ENCODE data around the gene RFTN2.
"Not testable (repeated sequence)": the region's sequence is repeated elsewhere in the genome, so short reads cannot be mapped to it uniquely, and the experiment has no call there.

The RFTN2 gene

GRCh38 chr2:197641666-197642065 is 33.7 kb downstream of the RFTN2 start:
- no peak for DNase-seq
- Histone ChIP-seq H3K27me3 (replicated peaks) (no peaks in the 10 kb centered on the region), H3K4me3 (ENCODE audit: low read depth, low read length) (no peak overlapping the region), H3K36me3 (replicated peaks) (no peaks in the 10 kb centered on the region), H3K27ac (no peak overlapping the region)
- in situ Hi-C loops (cut with HindIII; ENCODE audit: low pct_ligation_motif_present, low sequenced_read_pairs), result no loop called here
- no peak for TF ChIP-seq CTCF (IDR thresholded peaks at IDR 0.05; ENCODE audit: low read depth, low read length, missing control alignments)

GRCh38 chr2:197640571-197641122 is 34.7 kb downstream of the RFTN2 start:
- in situ Hi-C loops (cut with HindIII; ENCODE audit: low pct_ligation_motif_present, low sequenced_read_pairs), result not testable (repeated sequence)

DNA sequence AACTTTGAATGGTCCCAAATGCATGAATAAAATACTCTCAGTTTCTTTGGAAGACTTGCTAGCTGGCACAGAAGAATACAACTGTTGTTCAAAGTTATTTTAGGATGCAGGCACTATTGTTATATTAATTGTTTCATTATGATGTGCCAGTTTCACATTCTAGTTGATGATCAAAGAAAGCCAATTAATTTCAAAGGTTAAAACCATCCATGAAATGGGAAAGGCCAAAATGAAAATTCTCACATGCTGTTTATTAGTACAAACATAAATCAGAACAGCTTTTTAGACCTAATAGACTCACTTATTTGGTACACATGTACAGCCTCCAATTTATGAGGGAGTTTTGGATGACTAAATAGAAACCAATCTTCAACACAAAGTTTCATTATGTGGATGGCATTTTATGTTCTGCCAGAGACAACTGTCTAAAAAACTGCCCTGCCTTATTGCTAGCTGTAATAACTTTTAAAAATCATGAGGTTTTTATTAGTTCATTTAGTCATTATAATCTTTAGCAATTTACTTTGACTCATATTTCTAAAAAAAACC is 42.2 kb downstream of the RFTN2 start:
- in situ Hi-C loops (cut with HindIII; ENCODE audit: low pct_ligation_motif_present, low sequenced_read_pairs), result no loop called here
- H3K4me3 ChIP-seq (ENCODE audit: low read depth, low read length), result no peak overlapping the region
- H3K27me3 ChIP-seq (replicated peaks), result no peaks in the 10 kb centered on the region
- no peak for DNase-seq
- no peaks in the 10 kb centered on the region for H3K36me3 ChIP-seq (replicated peaks)
- H3K27ac ChIP-seq, result no peak overlapping the region
- no peak for TF ChIP-seq CTCF (IDR thresholded peaks at IDR 0.05; ENCODE audit: low read depth, low read length, missing control alignments)

More at GRCh38 chr2:197640571-197641122, 34.7 kb downstream of the RFTN2 start:
- H3K4me3 ChIP-seq (ENCODE audit: low read depth, low read length); H3K27ac ChIP-seq; H3K27me3 ChIP-seq (replicated peaks); H3K36me3 ChIP-seq (replicated peaks); DNase-seq: not testable (repeated sequence)

- TF ChIP-seq CTCF (IDR thresholded peaks at IDR 0.05; ENCODE audit: low read depth, low read length, missing control alignments), result no peak
- H3K4me3 ChIP-seq (ENCODE audit: low read depth, low read length), result no peak overlapping the region
- H3K27ac ChIP-seq, result no peak overlapping the region
- in situ Hi-C loops (cut with HindIII; ENCODE audit: low pct_ligation_motif_present, low sequenced_read_pairs), result no loop called here
- no peaks in the 10 kb centered on the region for H3K27me3 ChIP-seq (replicated peaks)
- H3K36me3 ChIP-seq (replicated peaks), result no peaks in the 10 kb centered on the region
- peak; percentile 16 for DNase-seq
These were observed 47.3 kb downstream of the RFTN2 start for GRCh38 chr2:197628043-197628500.

DNA sequence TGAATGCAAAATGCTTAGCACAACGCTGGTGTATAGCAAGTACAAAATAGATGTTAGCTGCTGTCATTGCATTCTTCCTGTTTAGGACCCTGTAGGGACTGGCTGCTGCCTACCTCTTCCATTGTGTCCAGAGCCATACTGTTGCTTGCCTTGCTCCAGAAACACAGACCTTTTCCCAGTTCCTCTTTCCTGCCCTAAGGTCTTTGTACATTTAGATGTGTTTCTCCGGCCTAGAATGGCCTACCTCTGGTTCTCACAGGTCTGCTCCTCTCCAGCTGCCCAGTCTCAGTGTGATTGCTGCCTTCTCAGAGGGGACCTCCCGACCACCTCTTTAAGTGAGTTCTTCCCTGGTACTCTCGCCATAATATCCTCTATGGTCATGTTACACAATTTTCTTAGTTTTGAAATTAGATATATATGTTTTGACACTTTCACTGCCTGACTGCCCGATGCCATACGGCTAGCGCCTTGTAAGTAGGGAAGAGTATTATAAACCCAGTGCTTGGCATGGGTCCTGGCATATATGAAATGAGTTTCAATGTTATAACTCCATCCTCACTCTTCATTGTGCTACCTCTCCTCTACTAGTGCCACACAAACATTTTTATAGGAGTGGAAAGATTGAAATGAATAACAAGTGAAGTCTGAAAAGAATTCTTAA is 48.3 kb downstream of the RFTN2 start:
- TF ChIP-seq CTCF (IDR thresholded peaks at IDR 0.05; ENCODE audit: low read depth, low read length, missing control alignments), result no peak

DNA sequence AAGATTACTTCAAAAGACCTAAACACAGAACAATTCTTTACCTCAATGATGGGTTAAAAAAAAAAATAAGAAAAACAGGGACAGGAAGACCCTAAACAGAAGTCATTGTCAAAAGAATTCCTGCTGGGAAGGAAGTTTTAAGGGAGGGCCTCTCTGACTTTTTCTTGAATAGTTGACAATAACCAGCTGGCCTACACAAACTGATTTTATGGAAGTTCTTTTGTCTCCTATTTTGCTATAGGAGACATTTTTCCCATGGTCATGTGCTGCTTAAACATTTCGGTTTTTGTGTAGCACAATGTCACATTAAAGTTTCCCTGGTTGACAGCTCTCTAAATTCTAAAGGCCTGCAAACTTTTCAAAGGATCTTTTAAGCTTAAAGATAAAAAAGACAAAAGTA is 55.3 kb downstream of the RFTN2 start:
- DNase-seq, result no peak
- no peak overlapping the region for H3K27ac ChIP-seq
- no peaks in the 10 kb centered on the region for H3K36me3 ChIP-seq (replicated peaks)
- no peaks in the 10 kb centered on the region for H3K27me3 ChIP-seq (replicated peaks)
- in situ Hi-C loops (cut with HindIII; ENCODE audit: low pct_ligation_motif_present, low sequenced_read_pairs), result no loop called here
- no peak for TF ChIP-seq CTCF (IDR thresholded peaks at IDR 0.05; ENCODE audit: low read depth, low read length, missing control alignments)
- H3K4me3 ChIP-seq (ENCODE audit: low read depth, low read length), result no peak overlapping the region

More for the DNA sequence above, 48.3 kb downstream of the RFTN2 start:
- no peaks in the 10 kb centered on the region for H3K36me3 ChIP-seq (replicated peaks)
- H3K27me3 ChIP-seq (replicated peaks), result no peaks in the 10 kb centered on the region
- H3K4me3 ChIP-seq (ENCODE audit: low read depth, low read length), result no peak overlapping the region
- DNase-seq, result no peak
- in situ Hi-C loops (cut with HindIII; ENCODE audit: low pct_ligation_motif_present, low sequenced_read_pairs), result no loop called here
- H3K27ac ChIP-seq, result no peak overlapping the region
